Measurements from ENCODE around the gene ADAMTS15. TPM values are rescaled to one million over a fixed set of nuclear protein-coding genes. Genes with fewer than 3 reads are reported as not detected.

ADAMTS15 gene
- total RNA-seq, 2 donors from 2014 or later = 0.59 to 1.5 TPM

DNA sequence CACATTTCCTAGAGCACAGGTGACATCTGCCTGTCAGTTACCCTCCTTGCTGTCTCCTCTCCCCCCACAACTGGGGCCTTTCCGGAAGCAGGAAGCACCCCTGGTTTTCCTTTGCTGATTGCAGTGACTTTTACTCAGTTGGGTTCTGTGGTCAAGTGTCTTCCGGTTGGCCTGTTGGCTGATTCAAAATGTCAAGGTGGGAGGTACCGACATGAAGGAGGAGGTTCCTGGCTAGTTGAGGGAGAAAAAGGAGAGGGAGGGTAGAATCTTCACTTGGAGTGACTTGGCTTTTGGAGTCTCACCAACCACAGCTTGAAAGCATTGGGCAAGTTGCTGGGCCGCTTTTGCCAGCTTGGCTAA is 9.3 kb upstream of the ADAMTS15 start:
- TF ChIP-seq, protein P1, sequence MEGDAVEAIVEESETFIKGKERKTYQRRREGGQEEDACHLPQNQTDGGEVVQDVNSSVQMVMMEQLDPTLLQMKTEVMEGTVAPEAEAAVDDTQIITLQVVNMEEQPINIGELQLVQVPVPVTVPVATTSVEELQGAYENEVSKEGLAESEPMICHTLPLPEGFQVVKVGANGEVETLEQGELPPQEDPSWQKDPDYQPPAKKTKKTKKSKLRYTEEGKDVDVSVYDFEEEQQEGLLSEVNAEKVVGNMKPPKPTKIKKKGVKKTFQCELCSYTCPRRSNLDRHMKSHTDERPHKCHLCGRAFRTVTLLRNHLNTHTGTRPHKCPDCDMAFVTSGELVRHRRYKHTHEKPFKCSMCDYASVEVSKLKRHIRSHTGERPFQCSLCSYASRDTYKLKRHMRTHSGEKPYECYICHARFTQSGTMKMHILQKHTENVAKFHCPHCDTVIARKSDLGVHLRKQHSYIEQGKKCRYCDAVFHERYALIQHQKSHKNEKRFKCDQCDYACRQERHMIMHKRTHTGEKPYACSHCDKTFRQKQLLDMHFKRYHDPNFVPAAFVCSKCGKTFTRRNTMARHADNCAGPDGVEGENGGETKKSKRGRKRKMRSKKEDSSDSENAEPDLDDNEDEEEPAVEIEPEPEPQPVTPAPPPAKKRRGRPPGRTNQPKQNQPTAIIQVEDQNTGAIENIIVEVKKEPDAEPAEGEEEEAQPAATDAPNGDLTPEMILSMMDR (IDR thresholded peaks at IDR 0.05) = no peak
- TF ChIP-seq POLR2AphosphoS5 (IDR thresholded peaks at IDR 0.05) (no peak), POLR2A (IDR thresholded peaks at IDR 0.05) (no peak)
- no peaks in the 10 kb centered on the region for H3K4me1 ChIP-seq (replicated peaks)
- no peak overlapping the region for H3K27ac ChIP-seq
- 94% methylated on average over 4 of the region's 4 CpGs for WGBS
- no peaks in the 10 kb centered on the region for H3K36me3 ChIP-seq
- no peak overlapping the region for H3K4me3 ChIP-seq
- H3K27me3 ChIP-seq (replicated peaks; ENCODE audit: insufficient read depth) = no peaks in the 10 kb centered on the region
- DNase-seq (ENCODE audit: low spot score) = no peak
- H3K9me3 ChIP-seq = no peaks in the 10 kb centered on the region
- intact Hi-C loops (cut with DNase I) = loop anchor here (5.0 kb wide), 1 partner anchor 73 kb away; no protein-coding TSS in a partner anchor

DNA sequence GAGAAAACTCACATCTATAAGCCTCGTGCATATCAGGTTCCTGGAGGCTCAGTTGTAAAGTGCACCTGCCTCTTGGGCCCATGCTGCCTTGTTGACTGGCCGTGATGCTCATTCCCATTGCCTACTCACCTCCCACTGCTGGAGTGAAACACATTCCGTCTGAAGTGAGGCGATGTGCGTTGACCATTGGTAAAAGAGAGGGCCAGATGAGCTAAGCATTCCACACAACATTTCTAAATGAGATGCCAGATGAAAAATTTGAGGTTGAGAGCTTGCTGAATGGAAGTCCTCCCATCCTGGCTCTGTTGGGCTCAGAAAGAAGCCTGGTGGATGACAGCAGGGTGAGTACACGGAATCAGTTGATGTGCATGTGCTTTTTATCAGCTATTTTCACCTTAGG is 8.6 kb upstream of the ADAMTS15 start:
- Histone ChIP-seq H3K4me1 (replicated peaks) (no peaks in the 10 kb centered on the region), H3K36me3 (no peaks in the 10 kb centered on the region), H3K9me3 (no peaks in the 10 kb centered on the region), H3K27me3 (replicated peaks; ENCODE audit: insufficient read depth) (no peaks in the 10 kb centered on the region), H3K27ac (no peak overlapping the region), H3K4me3 (no peak overlapping the region)
- TF ChIP-seq, protein P1 (IDR thresholded peaks at IDR 0.05) = no peak
- TF ChIP-seq POLR2AphosphoS5 (IDR thresholded peaks at IDR 0.05) (no peak), POLR2A (IDR thresholded peaks at IDR 0.05) (no peak)
- 82% methylated on average over 6 of the region's 6 CpGs for WGBS
- no peak for DNase-seq (ENCODE audit: low spot score)
- intact Hi-C loops (cut with DNase I) = loop anchor here (5.0 kb wide), 1 partner anchor 72 kb away; no protein-coding TSS in a partner anchor

DNA sequence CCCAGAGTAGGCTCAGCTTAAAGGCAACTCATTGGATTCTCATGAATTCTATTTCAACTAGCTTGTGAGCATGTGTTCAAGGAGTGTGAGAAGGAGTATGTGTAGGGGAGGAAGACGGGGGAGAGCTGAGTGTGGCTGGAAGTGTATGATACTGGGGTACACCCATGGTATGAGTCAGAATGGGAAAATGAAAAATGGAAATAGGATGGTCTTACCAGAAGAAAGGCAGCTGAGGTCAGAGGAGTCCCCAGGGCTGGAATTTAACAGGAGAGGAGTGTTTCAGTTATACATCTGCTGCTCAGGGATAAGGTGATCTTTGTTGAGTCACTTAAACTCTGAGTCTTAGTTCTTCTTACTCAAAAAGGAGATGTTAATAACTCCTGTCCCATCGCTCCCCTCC is 6.7 kb upstream of the ADAMTS15 start:
- WGBS = 96% methylated on average over 2 of the region's 2 CpGs
- Histone ChIP-seq H3K27ac (no peak overlapping the region), H3K27me3 (replicated peaks; ENCODE audit: insufficient read depth) (no peaks in the 10 kb centered on the region), H3K4me1 (replicated peaks) (no peaks in the 10 kb centered on the region), H3K36me3 (no peaks in the 10 kb centered on the region), H3K4me3 (no peak overlapping the region), H3K9me3 (no peaks in the 10 kb centered on the region)
- DNase-seq (ENCODE audit: low spot score) = no peak
- TF ChIP-seq, protein P1 (IDR thresholded peaks at IDR 0.05) = no peak
- TF ChIP-seq POLR2A (IDR thresholded peaks at IDR 0.05) = no peak
- TF ChIP-seq POLR2AphosphoS5 (IDR thresholded peaks at IDR 0.05) = no peak
- intact Hi-C loops (cut with DNase I) = no loop called here

DNA sequence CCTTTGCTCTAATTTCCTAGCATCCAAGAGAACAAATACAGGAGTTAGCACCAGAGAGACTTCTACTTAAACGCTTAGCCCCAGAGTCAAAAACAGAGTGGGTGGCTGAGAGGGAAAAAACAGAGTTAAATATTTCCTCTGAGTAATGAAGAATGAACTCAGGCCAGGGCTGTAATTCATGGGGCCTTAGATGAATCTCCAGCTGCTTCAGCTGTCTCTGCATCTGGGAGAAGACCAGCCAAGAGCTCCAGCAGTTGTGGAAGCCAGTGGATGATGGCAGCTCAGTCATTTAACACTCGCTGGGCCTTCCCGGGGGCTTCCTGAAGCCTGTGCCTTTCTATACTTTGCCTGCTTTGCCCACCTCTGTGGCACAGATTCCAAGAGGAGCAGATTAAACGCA is 5.7 kb upstream of the ADAMTS15 start:
- Histone ChIP-seq H3K4me3 (no peak overlapping the region), H3K27me3 (replicated peaks; ENCODE audit: insufficient read depth) (no peaks in the 10 kb centered on the region), H3K9me3 (no peaks in the 10 kb centered on the region), H3K27ac (no peak overlapping the region), H3K36me3 (no peaks in the 10 kb centered on the region), H3K4me1 (replicated peaks) (no peaks in the 10 kb centered on the region)
- TF ChIP-seq POLR2AphosphoS5 (IDR thresholded peaks at IDR 0.05) = no peak
- TF ChIP-seq, protein P1 (IDR thresholded peaks at IDR 0.05) = no peak
- no peak for TF ChIP-seq POLR2A (IDR thresholded peaks at IDR 0.05)
- 72% methylated on average over 4 of the region's 4 CpGs for WGBS
- no peak for DNase-seq (ENCODE audit: low spot score)
- intact Hi-C loops (cut with DNase I) = no loop called here

DNA sequence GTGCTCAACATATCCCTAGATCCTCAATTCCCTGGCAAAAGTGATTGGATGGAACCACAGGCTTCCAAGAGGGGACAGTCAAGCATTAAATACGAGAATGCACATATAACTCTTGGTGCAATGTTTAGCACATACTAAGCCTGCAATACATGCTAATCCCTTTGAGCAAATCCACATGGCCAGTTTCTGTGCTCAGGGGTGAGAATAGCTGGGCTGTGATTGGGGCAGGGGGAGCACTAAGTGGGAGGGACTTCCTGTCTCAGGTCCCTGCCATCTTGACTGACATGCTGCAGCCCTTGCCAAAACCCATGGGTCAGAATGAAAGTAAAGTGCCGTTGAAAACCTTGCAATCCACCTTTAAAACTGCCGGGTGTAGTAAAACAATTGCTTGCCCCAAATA is 2.7 kb upstream of the ADAMTS15 start:
- H3K27me3 ChIP-seq (replicated peaks; ENCODE audit: insufficient read depth) = no peaks in the 10 kb centered on the region
- no peak for DNase-seq (ENCODE audit: low spot score)
- intact Hi-C loops (cut with DNase I) = loop anchor here (5.0 kb wide), 1 partner anchor 177 kb away; no protein-coding TSS in a partner anchor
- peaks cover 6% of the 10 kb centered on the region for H3K4me1 ChIP-seq (replicated peaks)
- H3K9me3 ChIP-seq = no peaks in the 10 kb centered on the region
- H3K4me3 ChIP-seq = no peak overlapping the region
- no peak overlapping the region for H3K27ac ChIP-seq
- 85% methylated on average over 3 of the region's 3 CpGs for WGBS
- H3K36me3 ChIP-seq = no peaks in the 10 kb centered on the region
- TF ChIP-seq POLR2AphosphoS5 (IDR thresholded peaks at IDR 0.05) = no peak
- TF ChIP-seq, protein P1 (IDR thresholded peaks at IDR 0.05) = no peak
- TF ChIP-seq POLR2A (IDR thresholded peaks at IDR 0.05) = no peak
